GM18507 (cell line): Measurements from ENCODE around the gene NSG2.

Experiments
- DNase-seq: peaks from one replicate; pipeline ENCODE4 v3.0.0; 2011; ENCODE audit warnings: low read depth; ENCODE audit not compliant: insufficient read length; ENCODE audit errors: extremely low spot score
- FAIRE-seq: peaks from 2 replicates; lab custom pipeline; 2011; peaks lifted over from hg19 to GRCh38; lab: Jason Lieb, UNC

Gene NSG2

GRCh38 chr5:174058433-174059122 lies 13.1 kb downstream of the NSG2 start:
- FAIRE-seq (no peak), DNase-seq (no peak)

- DNase-seq (no peak), FAIRE-seq (no peak)
Observed at GRCh38 chr5:174059247-174059646, 13.7 kb downstream of the NSG2 start.

- DNase-seq (no peak), FAIRE-seq (no peak)
Observed at GRCh38 chr5:174063082-174063756, 17.7 kb downstream of the NSG2 start.

GRCh38 chr5:174064171-174064570 lies 18.7 kb downstream of the NSG2 start:
- DNase-seq = no peak
- FAIRE-seq = no peak

GRCh38 chr5:174065528-174066197 lies 20.2 kb downstream of the NSG2 start:
- DNase-seq (no peak), FAIRE-seq (no peak)

- FAIRE-seq = no peak
- no peak for DNase-seq
Observed at GRCh38 chr5:174067499-174067898, 22.0 kb downstream of the NSG2 start.

GRCh38 chr5:174071484-174071883 lies 26.0 kb downstream of the NSG2 start:
- DNase-seq (no peak), FAIRE-seq (no peak)

GRCh38 chr5:174073122-174073660 lies 27.7 kb downstream of the NSG2 start:
- FAIRE-seq = no peak

GRCh38 chr5:174074369-174074768 lies 28.9 kb downstream of the NSG2 start:
- FAIRE-seq (no peak), DNase-seq (no peak)

More at GRCh38 chr5:174073122-174073660, 27.7 kb downstream of the NSG2 start:
- no peak for DNase-seq

GRCh38 chr5:174078416-174078815 lies 32.9 kb downstream of the NSG2 start:
- FAIRE-seq (no peak), DNase-seq (no peak)

GRCh38 chr5:174082286-174082685 lies 36.8 kb downstream of the NSG2 start:
- DNase-seq = no peak
- no peak for FAIRE-seq

- FAIRE-seq (no peak), DNase-seq (no peak)
Observed at GRCh38 chr5:174083056-174083827, 37.7 kb downstream of the NSG2 start.

- DNase-seq (no peak), FAIRE-seq (no peak)
Observed at GRCh38 chr5:174084691-174085154, 39.2 kb downstream of the NSG2 start.

GRCh38 chr5:174086751-174087150 lies 41.2 kb downstream of the NSG2 start:
- FAIRE-seq (no peak), DNase-seq (no peak)

GRCh38 chr5:174087783-174088182 lies 42.3 kb downstream of the NSG2 start:
- DNase-seq (no peak), FAIRE-seq (no peak)

- DNase-seq = no peak
- no peak for FAIRE-seq
Observed at GRCh38 chr5:174090129-174090528, 44.6 kb downstream of the NSG2 start.

GRCh38 chr5:174093123-174093522 lies 47.6 kb downstream of the NSG2 start:
- DNase-seq = no peak
- FAIRE-seq = no peak

- no peak for DNase-seq
- FAIRE-seq = no peak
Observed at GRCh38 chr5:174094857-174095606, 49.5 kb downstream of the NSG2 start.

- DNase-seq = no peak
- no peak for FAIRE-seq
Observed at GRCh38 chr5:174096619-174097018, 51.1 kb downstream of the NSG2 start.
